ENCODE measurements around the gene SERAC1. TPM values are rescaled to one million over a fixed set of nuclear protein-coding genes. Genes with fewer than 3 reads are reported as not detected.

Gene SERAC1
- total and polyA plus RNA-seq, 2 donors (not counting 1 experiment from before 2014, with no cell fraction given): 1.9 to 5.8 TPM

DNA sequence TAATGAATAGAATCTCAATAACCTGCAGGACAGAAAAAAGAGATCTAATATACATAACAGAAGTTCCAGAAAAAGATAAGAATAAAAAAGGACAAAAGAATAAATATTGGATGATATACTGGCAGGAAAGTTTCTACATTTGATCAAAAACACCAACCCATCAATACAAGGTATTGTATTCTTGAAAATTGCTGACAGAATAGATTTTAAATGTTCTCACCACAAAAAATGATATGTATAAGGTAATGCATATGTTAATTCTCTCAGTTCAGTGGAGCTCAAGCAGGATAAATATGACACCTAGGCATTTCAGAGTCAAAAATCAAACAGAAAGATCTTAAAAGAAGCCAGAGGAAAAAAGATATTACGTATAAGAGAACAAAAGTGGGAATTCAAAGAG lies 43.8 kb downstream of the SERAC1 start:
- no CpG with 5 or more reads among the region's 1 CpG for WGBS (ENCODE audit: insufficient coverage)
- no peak for TF ChIP-seq EZH2 (IDR thresholded peaks at IDR 0.05; ENCODE audit: borderline replicate concordance, insufficient read depth, low read depth, low read length, poor library complexity, severe bottlenecking)
- TF ChIP-seq, protein P1, sequence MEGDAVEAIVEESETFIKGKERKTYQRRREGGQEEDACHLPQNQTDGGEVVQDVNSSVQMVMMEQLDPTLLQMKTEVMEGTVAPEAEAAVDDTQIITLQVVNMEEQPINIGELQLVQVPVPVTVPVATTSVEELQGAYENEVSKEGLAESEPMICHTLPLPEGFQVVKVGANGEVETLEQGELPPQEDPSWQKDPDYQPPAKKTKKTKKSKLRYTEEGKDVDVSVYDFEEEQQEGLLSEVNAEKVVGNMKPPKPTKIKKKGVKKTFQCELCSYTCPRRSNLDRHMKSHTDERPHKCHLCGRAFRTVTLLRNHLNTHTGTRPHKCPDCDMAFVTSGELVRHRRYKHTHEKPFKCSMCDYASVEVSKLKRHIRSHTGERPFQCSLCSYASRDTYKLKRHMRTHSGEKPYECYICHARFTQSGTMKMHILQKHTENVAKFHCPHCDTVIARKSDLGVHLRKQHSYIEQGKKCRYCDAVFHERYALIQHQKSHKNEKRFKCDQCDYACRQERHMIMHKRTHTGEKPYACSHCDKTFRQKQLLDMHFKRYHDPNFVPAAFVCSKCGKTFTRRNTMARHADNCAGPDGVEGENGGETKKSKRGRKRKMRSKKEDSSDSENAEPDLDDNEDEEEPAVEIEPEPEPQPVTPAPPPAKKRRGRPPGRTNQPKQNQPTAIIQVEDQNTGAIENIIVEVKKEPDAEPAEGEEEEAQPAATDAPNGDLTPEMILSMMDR (IDR thresholded peaks at IDR 0.05): no peak
- no peaks in the 10 kb centered on the region for H3K27me3 Mint-ChIP-seq
- ChIA-PET CTCF (no interaction called here), POLR2A (no interaction called here)
- no peaks in the 10 kb centered on the region for H3K4me1 ChIP-seq (ENCODE audit: control insufficient read depth in 2 of 2, insufficient read depth in 2 of 2, low read length in 2 of 2)
- H4K20me1 ChIP-seq (ENCODE audit: control insufficient read depth, insufficient read depth, low read length, poor library complexity, severe bottlenecking): no peaks in the 10 kb centered on the region
- H3K4me3 Mint-ChIP-seq: no peak overlapping the region
- no peak overlapping the region for H3K4me3 ChIP-seq (ENCODE audit: control extremely low read depth in 1 of 5, extremely low read depth in 1 of 5, insufficient read depth in 1 of 5, low read depth in 2 of 5, low read length in 4 of 5)
- intact Hi-C loops (cut with micrococcal nuclease): no loop called here
- H3K4me1 Mint-ChIP-seq: no peaks in the 10 kb centered on the region
- no peak overlapping the region for H3K27ac Mint-ChIP-seq
- H3K79me2 ChIP-seq (ENCODE audit: control insufficient read depth, insufficient read depth, low read length): no peaks in the 10 kb centered on the region
- DNase-seq (no peak), ATAC-seq (ENCODE audit: low read depth) (no peak)
- no peak overlapping the region for H3K9ac ChIP-seq (ENCODE audit: low read length)
- no peaks in the 10 kb centered on the region for H3K9me3 ChIP-seq (ENCODE audit: control extremely low read depth in 1 of 3, control insufficient read depth in 2 of 3, insufficient read depth in 1 of 3, low read length in 2 of 3)
- H2AFZ ChIP-seq (ENCODE audit: insufficient read depth, low read depth, low read length, poor library complexity, severe bottlenecking): no peak overlapping the region
- H3K4me2 ChIP-seq (replicated peaks; ENCODE audit: low read depth, low read length, poor library complexity, severe bottlenecking): no peak overlapping the region
- H3K9me3 Mint-ChIP-seq (ENCODE audit: insufficient read depth): no peaks in the 10 kb centered on the region
- H3K27ac ChIP-seq (ENCODE audit: low read length in 2 of 2): no peak overlapping the region
- no peaks in the 10 kb centered on the region for H3K27me3 ChIP-seq (replicated peaks in 1 of 4; ENCODE audit: control extremely low read depth in 1 of 4, control insufficient read depth in 3 of 4, insufficient read depth in 4 of 4, low read length in 3 of 4)
- no peaks in the 10 kb centered on the region for H3K36me3 ChIP-seq (replicated peaks in 1 of 2; ENCODE audit: control extremely low read depth in 1 of 2, control insufficient read depth in 1 of 2, extremely low read depth in 1 of 2, insufficient read depth in 2 of 2, low read length in 1 of 2)

DNA sequence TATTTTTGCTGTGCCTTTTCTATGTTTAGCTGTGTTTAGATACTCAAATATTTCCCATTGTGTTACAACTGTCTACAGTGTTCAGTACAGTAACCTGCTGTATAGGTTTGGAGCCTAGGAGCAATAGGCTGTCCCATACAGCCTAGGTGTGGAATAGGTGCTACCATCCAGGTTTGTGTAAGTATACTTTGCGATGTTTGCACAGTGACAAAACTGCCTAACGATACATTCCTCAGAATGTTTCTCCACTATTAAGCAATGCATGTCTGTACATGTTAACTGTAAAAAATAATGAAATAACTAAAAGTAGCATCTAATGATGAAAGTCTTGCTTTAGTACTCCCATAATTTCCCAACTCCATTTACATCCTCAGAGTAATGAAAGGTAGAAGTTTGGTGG lies 46.0 kb downstream of the SERAC1 start:
- no peaks in the 10 kb centered on the region for H3K9me3 ChIP-seq (ENCODE audit: control extremely low read depth in 1 of 3, control insufficient read depth in 2 of 3, insufficient read depth in 1 of 3, low read length in 2 of 3)
- H3K4me3 ChIP-seq (ENCODE audit: control extremely low read depth in 1 of 5, extremely low read depth in 1 of 5, insufficient read depth in 1 of 5, low read depth in 2 of 5, low read length in 4 of 5): no peak overlapping the region
- DNase-seq (no peak), ATAC-seq (ENCODE audit: low read depth) (no peak)
- H3K4me1 ChIP-seq (ENCODE audit: control insufficient read depth in 2 of 2, insufficient read depth in 2 of 2, low read length in 2 of 2): no peaks in the 10 kb centered on the region
- H3K79me2 ChIP-seq (ENCODE audit: control insufficient read depth, insufficient read depth, low read length): no peaks in the 10 kb centered on the region
- no peaks in the 10 kb centered on the region for H3K27me3 ChIP-seq (replicated peaks in 1 of 4; ENCODE audit: control extremely low read depth in 1 of 4, control insufficient read depth in 3 of 4, insufficient read depth in 4 of 4, low read length in 3 of 4)
- ChIA-PET CTCF (interaction anchor here (1.5 kb wide), 1 partner anchor 12 kb away, joined by 5 read pairs; no protein-coding TSS in a partner anchor), POLR2A (no interaction called here)
- Mint-ChIP-seq H3K27ac (no peak overlapping the region), H3K4me1 (no peaks in the 10 kb centered on the region), H3K9me3 (ENCODE audit: insufficient read depth) (no peaks in the 10 kb centered on the region), H3K4me3 (no peak overlapping the region), H3K27me3 (no peaks in the 10 kb centered on the region)
- no peak overlapping the region for H3K27ac ChIP-seq (ENCODE audit: low read length in 2 of 2)
- no peak overlapping the region for H3K4me2 ChIP-seq (replicated peaks; ENCODE audit: low read depth, low read length, poor library complexity, severe bottlenecking)
- H3K36me3 ChIP-seq (replicated peaks in 1 of 2; ENCODE audit: control extremely low read depth in 1 of 2, control insufficient read depth in 1 of 2, extremely low read depth in 1 of 2, insufficient read depth in 2 of 2, low read length in 1 of 2): no peaks in the 10 kb centered on the region
- intact Hi-C loops (cut with micrococcal nuclease): no loop called here
- no peaks in the 10 kb centered on the region for H4K20me1 ChIP-seq (ENCODE audit: control insufficient read depth, insufficient read depth, low read length, poor library complexity, severe bottlenecking)
- H3K9ac ChIP-seq (ENCODE audit: low read length): no peak overlapping the region
- no peak overlapping the region for H2AFZ ChIP-seq (ENCODE audit: insufficient read depth, low read depth, low read length, poor library complexity, severe bottlenecking)
- WGBS (ENCODE audit: insufficient coverage): no CpG with 5 or more reads among the region's 2 CpGs
- TF ChIP-seq EZH2 (IDR thresholded peaks at IDR 0.05; ENCODE audit: borderline replicate concordance, insufficient read depth, low read depth, low read length, poor library complexity, severe bottlenecking): no peak
- TF ChIP-seq, protein P1 (IDR thresholded peaks at IDR 0.05): no peak

Data from B cell (primary cell).